ENCODE results near the gene DUOX1. TPM values are rescaled to one million over a fixed set of nuclear protein-coding genes. Genes with fewer than 3 reads are reported as not detected.

Gene DUOX1
- total RNA-seq, 1 experiment from 2014 or later, result 15.1 TPM

DNA sequence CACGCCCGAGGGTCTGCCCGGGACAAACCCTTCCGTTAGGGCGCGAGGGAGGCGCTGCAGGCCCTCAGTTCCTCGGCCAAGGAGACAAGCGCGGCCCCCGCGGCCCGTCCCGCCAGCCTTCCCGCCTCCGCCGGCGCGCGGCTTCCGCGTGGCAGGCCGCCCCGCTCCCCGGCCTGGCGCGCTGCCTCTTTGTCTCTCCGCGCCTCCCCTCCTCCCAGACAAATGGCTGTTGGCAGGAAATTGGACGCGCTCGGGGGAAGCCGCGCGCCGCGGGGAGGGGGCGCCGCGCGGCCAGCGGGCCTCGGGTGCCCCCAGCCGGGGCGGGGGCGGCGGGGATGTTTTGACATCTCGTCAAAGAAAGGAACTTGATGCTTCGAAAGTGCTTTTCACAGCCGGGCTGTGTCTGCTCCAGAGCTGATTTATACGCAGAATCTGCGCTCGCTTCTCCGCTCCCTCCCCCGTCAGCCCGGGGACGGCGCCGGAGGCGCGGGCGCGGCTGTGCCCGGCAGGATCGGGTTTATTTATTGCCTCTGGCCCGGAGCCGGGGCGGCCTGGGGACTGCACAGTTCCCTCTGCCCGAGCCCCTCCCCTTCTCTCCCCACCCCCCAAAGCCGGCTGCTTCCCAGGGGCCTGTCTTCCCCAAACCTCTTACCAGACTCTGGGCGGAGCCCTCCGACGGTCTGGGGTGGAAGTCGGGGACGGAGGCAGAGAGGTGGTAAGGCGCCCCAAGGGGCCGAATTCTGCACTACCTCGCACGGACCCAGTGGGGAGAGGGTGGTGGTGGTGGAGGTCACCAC is 37.2 kb downstream of the DUOX1 start:
- H3K27me3 Mint-ChIP-seq (ENCODE audit: insufficient read depth, unreplicated experiment), result no peaks in the 10 kb centered on the region
- BruUV-seq (replicated peaks), result no TSS peak
- peaks cover 19% of the 10 kb centered on the region for H3K4me1 Mint-ChIP-seq (ENCODE audit: insufficient read depth, unreplicated experiment)
- intact Hi-C loops (cut with micrococcal nuclease), result loop anchor here (1.0 kb wide), 2 partner anchors 31 to 41 kb away; no protein-coding TSS in a partner anchor
- peak overlapping the region; percentile 71 for H3K4me3 Mint-ChIP-seq (ENCODE audit: unreplicated experiment)
- no peaks in the 10 kb centered on the region for H3K9me3 Mint-ChIP-seq (ENCODE audit: unreplicated experiment)
- peaks cover 8% of the 10 kb centered on the region for H3K36me3 Mint-ChIP-seq (ENCODE audit: insufficient read depth, unreplicated experiment)
- DNase-seq (ENCODE audit: unreplicated experiment), result peak; percentile 88
- H3K27ac Mint-ChIP-seq (ENCODE audit: low read depth, unreplicated experiment), result peak overlapping the region; percentile 63
- ChIA-PET POLR2A (interaction anchor here (0.6 to 6.7 kb wide), 8 partner anchors 9 to 235 kb away, joined by 3 to 113 read pairs (median 4); partner anchors contain the start of gene SORD), CTCF (interaction anchor here (0.5 to 3.5 kb wide), 20 partner anchors 9 to 233 kb away, joined by 3 to 36 read pairs (median 6); no protein-coding TSS in a partner anchor)
- TF ChIP-seq, protein P1, sequence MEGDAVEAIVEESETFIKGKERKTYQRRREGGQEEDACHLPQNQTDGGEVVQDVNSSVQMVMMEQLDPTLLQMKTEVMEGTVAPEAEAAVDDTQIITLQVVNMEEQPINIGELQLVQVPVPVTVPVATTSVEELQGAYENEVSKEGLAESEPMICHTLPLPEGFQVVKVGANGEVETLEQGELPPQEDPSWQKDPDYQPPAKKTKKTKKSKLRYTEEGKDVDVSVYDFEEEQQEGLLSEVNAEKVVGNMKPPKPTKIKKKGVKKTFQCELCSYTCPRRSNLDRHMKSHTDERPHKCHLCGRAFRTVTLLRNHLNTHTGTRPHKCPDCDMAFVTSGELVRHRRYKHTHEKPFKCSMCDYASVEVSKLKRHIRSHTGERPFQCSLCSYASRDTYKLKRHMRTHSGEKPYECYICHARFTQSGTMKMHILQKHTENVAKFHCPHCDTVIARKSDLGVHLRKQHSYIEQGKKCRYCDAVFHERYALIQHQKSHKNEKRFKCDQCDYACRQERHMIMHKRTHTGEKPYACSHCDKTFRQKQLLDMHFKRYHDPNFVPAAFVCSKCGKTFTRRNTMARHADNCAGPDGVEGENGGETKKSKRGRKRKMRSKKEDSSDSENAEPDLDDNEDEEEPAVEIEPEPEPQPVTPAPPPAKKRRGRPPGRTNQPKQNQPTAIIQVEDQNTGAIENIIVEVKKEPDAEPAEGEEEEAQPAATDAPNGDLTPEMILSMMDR (IDR thresholded peaks at IDR 0.05; ENCODE audit: unreplicated experiment), result peak; percentile 70

GRCh38 chr15:45167631-45168205 is 37.9 kb downstream of the DUOX1 start:
- CTCF ChIA-PET, result interaction anchor here (0.5 to 3.5 kb wide), 24 partner anchors 9 to 232 kb away, joined by 3 to 36 read pairs (median 5); no protein-coding TSS in a partner anchor
- Mint-ChIP-seq H3K9me3 (ENCODE audit: unreplicated experiment) (no peaks in the 10 kb centered on the region), H3K27ac (ENCODE audit: low read depth, unreplicated experiment) (peak overlapping the region; percentile 63), H3K36me3 (ENCODE audit: insufficient read depth, unreplicated experiment) (peaks cover 8% of the 10 kb centered on the region), H3K4me1 (ENCODE audit: insufficient read depth, unreplicated experiment) (peaks cover 12% of the 10 kb centered on the region), H3K27me3 (ENCODE audit: insufficient read depth, unreplicated experiment) (no peaks in the 10 kb centered on the region), H3K4me3 (ENCODE audit: unreplicated experiment) (peak overlapping the region; percentile 71)
- no TSS peak for BruUV-seq (replicated peaks)
- DNase-seq (ENCODE audit: unreplicated experiment), result no peak
- intact Hi-C loops (cut with micrococcal nuclease), result loop anchor here (1.0 kb wide), 2 partner anchors 31 to 41 kb away; no protein-coding TSS in a partner anchor
- TF ChIP-seq, protein P1 (IDR thresholded peaks at IDR 0.05; ENCODE audit: unreplicated experiment), result no peak
- POLR2A ChIA-PET, result interaction anchor here (0.7 to 6.7 kb wide), 8 partner anchors 10 to 235 kb away, joined by 3 to 113 read pairs (median 4); a partner anchor contains a TSS

DNA sequence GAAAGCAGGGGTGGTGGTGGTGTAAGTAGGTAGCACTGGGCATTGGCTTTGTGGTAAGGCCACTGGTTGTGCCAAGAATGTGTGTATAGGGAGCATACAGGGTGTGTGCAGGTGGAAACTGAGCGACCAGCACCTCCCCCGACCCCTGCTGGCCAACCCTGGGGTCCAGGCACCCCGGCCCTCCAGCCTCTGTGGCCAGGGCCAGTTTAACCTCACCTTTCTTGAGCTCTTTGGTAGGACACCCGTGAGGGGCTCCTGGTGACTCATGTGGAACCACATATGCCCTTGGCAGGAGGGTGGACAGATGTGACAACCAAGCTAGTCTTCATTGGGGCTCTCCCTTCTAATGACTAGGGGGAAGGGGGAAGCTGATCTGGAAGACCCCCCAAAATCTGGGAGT is 38.5 kb downstream of the DUOX1 start:
- TF ChIP-seq, protein P1 (IDR thresholded peaks at IDR 0.05; ENCODE audit: unreplicated experiment), result no peak
- Mint-ChIP-seq H3K27ac (ENCODE audit: low read depth, unreplicated experiment) (no peak overlapping the region), H3K4me3 (ENCODE audit: unreplicated experiment) (no peak overlapping the region), H3K27me3 (ENCODE audit: insufficient read depth, unreplicated experiment) (no peaks in the 10 kb centered on the region), H3K36me3 (ENCODE audit: insufficient read depth, unreplicated experiment) (peaks cover 8% of the 10 kb centered on the region), H3K9me3 (ENCODE audit: unreplicated experiment) (no peaks in the 10 kb centered on the region), H3K4me1 (ENCODE audit: insufficient read depth, unreplicated experiment) (peaks cover 6% of the 10 kb centered on the region)
- BruUV-seq (replicated peaks), result no TSS peak
- DNase-seq (ENCODE audit: unreplicated experiment), result no peak
- intact Hi-C loops (cut with micrococcal nuclease), result no loop called here
- ChIA-PET CTCF (interaction anchor here (0.5 to 3.5 kb wide), 17 partner anchors 10 to 231 kb away, joined by 3 to 36 read pairs (median 6); no protein-coding TSS in a partner anchor), POLR2A (interaction anchor here (1.0 to 6.7 kb wide), 5 partner anchors 31 to 234 kb away, joined by 3 to 113 read pairs (median 5); a partner anchor contains a TSS)
